Gastroesophageal sphincter (tissue), 3 donors: ENCODE data around the gene ZNF346.

Experiments
- CTCF ChIP-seq, 4 experiments: fragments of 200-600 bp in 2 of 4; fragments of 450-650 bp in 2 of 4; sonication (generic) in 1 of 4; IDR thresholded peaks; one replicate each; pipeline ENCODE4 v1.5.1; 2017 to 2019; ENCODE audit warnings: antibody characterized with exemption in 4 of 4, mild to moderate bottlenecking in 2 of 4, moderate library complexity in 2 of 4
- EP300 ChIP-seq: sonication (generic); formaldehyde crosslinking; IDR thresholded peaks from one replicate; pipeline ENCODE4 v1.6.1; 2017; ENCODE audit warnings: antibody characterized with exemption, mild to moderate bottlenecking
- POLR2A ChIP-seq, 2 donors: fragments of 450-650 bp; IDR thresholded peaks; one replicate each; pipeline ENCODE4 v1.6.1; 2017; ENCODE audit warnings: antibody characterized with exemption in 2 of 2, mild to moderate bottlenecking in 2 of 2, moderate library complexity in 1 of 2

GRCh38 chr5:177126771-177127170 lies 104.3 kb downstream of the ZNF346 start:
- TF ChIP-seq CTCF (IDR thresholded peaks at IDR 0.05), result no peak
- no peak for TF ChIP-seq EP300
- TF ChIP-seq POLR2A (IDR thresholded peaks at IDR 0.05), result no peak
